HG03103 (cell line): ENCODE data around the gene MICAL2.

Experiments
- ATAC-seq: cut with Tn5 transposase; IDR thresholded peaks from one replicate; pipeline ENCODE4 v1.9.1; 2021; ENCODE audit warnings: low read depth; ENCODE audit not compliant: unreplicated experiment

MICAL2 gene

GRCh38 chr11:12077535-12078280 is 32.7 kb upstream of the MICAL2 start:
- no peak for ATAC-seq

- ATAC-seq = no peak
Measured at GRCh38 chr11:12079726-12080556, 30.4 kb upstream of the MICAL2 start.

- ATAC-seq = no peak
Measured at GRCh38 chr11:12083380-12083779, 27.0 kb upstream of the MICAL2 start.

GRCh38 chr11:12084256-12084655 is 26.1 kb upstream of the MICAL2 start:
- ATAC-seq = no peak

- no peak for ATAC-seq
Measured at GRCh38 chr11:12085371-12086251, 24.8 kb upstream of the MICAL2 start.

- ATAC-seq = no peak
Measured at GRCh38 chr11:12086271-12087074, 23.9 kb upstream of the MICAL2 start.

GRCh38 chr11:12087075-12088004 is 23.1 kb upstream of the MICAL2 start:
- peak; percentile 72 for ATAC-seq

GRCh38 chr11:12088047-12088481 is 22.3 kb upstream of the MICAL2 start:
- no peak for ATAC-seq

GRCh38 chr11:12088531-12088930 is 21.9 kb upstream of the MICAL2 start:
- ATAC-seq = no peak

GRCh38 chr11:12089041-12089440 is 21.3 kb upstream of the MICAL2 start:
- no peak for ATAC-seq

GRCh38 chr11:12089473-12089872 is 20.9 kb upstream of the MICAL2 start:
- ATAC-seq = no peak

- no peak for ATAC-seq
Measured at GRCh38 chr11:12090061-12090591, 20.3 kb upstream of the MICAL2 start.

- no peak for ATAC-seq
Measured at GRCh38 chr11:12090761-12091258, 19.6 kb upstream of the MICAL2 start.

GRCh38 chr11:12091956-12092558 is 18.3 kb upstream of the MICAL2 start:
- no peak for ATAC-seq

GRCh38 chr11:12092714-12093113 is 17.7 kb upstream of the MICAL2 start:
- no peak for ATAC-seq

- no peak for ATAC-seq
Measured at GRCh38 chr11:12094872-12095800, 15.3 kb upstream of the MICAL2 start.

GRCh38 chr11:12097219-12097618 is 13.2 kb upstream of the MICAL2 start:
- ATAC-seq = no peak
